GM12801 (cell line): ENCODE measurements around the gene PICALM.

ENCODE experiments used
- CTCF ChIP-seq: IDR thresholded peaks from one replicate; pipeline ENCODE4 v1.5.1; 2011; ENCODE audit warnings: control low read depth; ENCODE audit not compliant: insufficient read length; ENCODE audit errors: extremely low read depth

The PICALM gene

GRCh38 chr11:86002431-86002830, 66.5 kb downstream of the PICALM start:
- TF ChIP-seq CTCF, result no peak

DNA sequence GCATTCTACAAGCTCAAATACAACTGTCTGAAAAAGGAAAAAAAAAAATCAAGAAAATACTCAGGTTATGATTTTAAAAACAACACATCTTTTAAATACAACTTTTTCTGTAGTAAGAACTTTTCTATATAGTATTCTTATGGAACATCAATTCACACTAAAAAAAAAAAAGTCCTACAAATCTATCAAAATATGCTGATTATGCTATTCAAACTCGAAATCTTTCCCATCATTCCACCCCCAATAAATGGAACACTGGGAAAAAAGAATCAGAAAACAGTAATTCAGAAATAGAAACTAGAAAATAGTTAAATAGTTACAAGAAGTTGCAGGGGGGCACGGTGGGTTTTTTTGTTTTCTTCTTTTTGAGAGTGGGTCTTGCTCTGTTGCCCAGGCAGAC, 77.4 kb downstream of the PICALM start:
- no peak for TF ChIP-seq CTCF

DNA sequence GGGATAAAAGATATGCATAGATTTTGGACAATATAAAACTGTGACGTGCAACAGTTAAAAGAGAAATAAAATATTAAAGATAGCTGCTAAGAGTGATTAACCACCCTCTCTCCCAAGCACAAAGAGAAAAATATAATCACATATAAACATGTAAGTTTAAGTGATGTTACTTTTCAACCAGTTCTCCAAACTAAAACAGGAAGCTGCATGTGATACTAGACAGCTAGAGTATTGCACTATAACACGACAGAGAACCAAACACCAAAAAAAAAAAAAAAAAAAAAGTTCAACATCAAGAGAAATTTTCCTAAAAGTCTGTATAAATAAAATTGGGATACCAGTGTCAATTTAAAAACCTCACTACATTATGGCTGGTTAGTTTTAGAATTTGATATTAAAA, 79.1 kb downstream of the PICALM start:
- TF ChIP-seq CTCF, result no peak

DNA sequence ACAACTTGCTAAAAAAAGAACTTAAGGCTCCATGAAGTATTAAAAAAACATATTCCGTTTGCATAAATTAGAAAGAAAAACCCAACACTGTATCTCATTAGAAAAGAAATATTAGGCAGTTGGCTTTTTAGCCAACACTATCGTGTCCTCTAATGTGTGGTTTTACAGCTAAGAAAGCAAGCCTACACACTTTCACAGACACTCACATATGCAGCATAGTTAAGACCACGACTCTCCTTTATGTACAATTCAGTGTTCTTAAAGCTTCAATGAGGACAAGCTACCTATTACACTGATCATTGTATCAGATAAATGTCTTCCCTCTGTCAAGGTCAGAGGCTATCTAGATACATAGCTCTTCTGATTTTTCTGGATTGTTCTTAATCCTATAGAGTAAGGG, 80.1 kb downstream of the PICALM start:
- no peak for TF ChIP-seq CTCF

- TF ChIP-seq CTCF, result no peak
These were observed 91.1 kb downstream of the PICALM start for GRCh38 chr11:85977751-85978160.

GRCh38 chr11:85976525-85976924, 92.4 kb downstream of the PICALM start:
- no peak for TF ChIP-seq CTCF

DNA sequence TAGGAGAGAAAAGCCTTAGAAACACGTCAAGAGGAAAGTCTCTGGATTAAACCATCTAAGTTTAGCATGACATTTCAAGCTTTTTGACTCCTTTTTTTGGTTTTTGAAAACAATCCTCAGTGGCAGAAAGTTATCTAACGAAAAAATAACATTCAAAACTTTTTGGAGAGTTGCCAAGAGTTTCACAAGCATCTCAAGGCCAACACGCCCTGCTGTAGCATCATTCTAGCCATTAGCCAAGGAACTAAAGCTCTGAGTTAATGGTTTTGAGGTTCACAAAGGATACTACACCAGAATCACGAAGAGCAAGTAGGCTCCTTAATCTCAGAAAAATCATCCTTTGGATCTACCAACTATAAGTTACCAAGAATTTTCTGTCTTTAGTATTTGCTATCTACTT, 94.8 kb downstream of the PICALM start:
- no peak for TF ChIP-seq CTCF

GRCh38 chr11:85970593-85970992, 98.3 kb downstream of the PICALM start:
- no peak for TF ChIP-seq CTCF
